Kidney (tissue), 14 donors: ENCODE results near the gene UTS2R. TPM values are rescaled to one million over a fixed set of nuclear protein-coding genes. Genes with fewer than 3 reads are reported as not detected.

Source experiments
- DNase-seq, 5 donors: peaks; one replicate each; pipeline ENCODE4 v3.0.0-alpha.2; 2013 to 2020
- FAIRE-seq: peaks from 2 replicates; lab custom pipeline; 2012; peaks lifted over from hg19 to GRCh38; lab: Jason Lieb, UNC
- H3K27ac ChIP-seq, 2 donors: one replicate each; pipeline ENCODE4 v1.7.0; 2013; ENCODE audit warnings: low read depth in 2 of 2, low read length in 2 of 2, inconsistent platforms in 1 of 2
- H3K27me3 ChIP-seq: one replicate; pipeline ENCODE4 v1.7.1; 2013; ENCODE audit warnings: low read length, inconsistent platforms; ENCODE audit not compliant: control insufficient read depth, insufficient read depth
- H3K36me3 ChIP-seq, 3 donors: one replicate each; pipeline versions ENCODE4 v1.7.0 to v1.7.1; 2013; ENCODE audit warnings: low read length in 3 of 3, control low read depth in 1 of 3, inconsistent platforms in 1 of 3; ENCODE audit not compliant: insufficient read depth in 3 of 3, control insufficient read depth in 2 of 3
- H3K4me1 ChIP-seq, 3 donors: one replicate each; pipeline versions ENCODE4 v1.7.0 to v1.7.1; 2013; ENCODE audit warnings: low read length in 3 of 3, inconsistent platforms in 1 of 3, low read depth in 1 of 3; ENCODE audit not compliant: control insufficient read depth in 2 of 3, insufficient read depth in 2 of 3
- H3K4me3 ChIP-seq, 3 donors: one replicate each; pipeline versions ENCODE4 v1.7.0 to v1.8.1; 2013; ENCODE audit warnings: low read length in 3 of 3, control low read depth in 1 of 3, inconsistent platforms in 1 of 3
- H3K9ac ChIP-seq, 3 donors: one replicate each; pipeline versions ENCODE4 v1.7.0 to v1.7.1; 2013; ENCODE audit warnings: low read length in 3 of 3, control low read depth in 1 of 3, inconsistent platforms in 1 of 3
- H3K9me3 ChIP-seq, 3 donors: one replicate each; pipeline versions ENCODE4 v1.7.0 to v1.7.1; 2013; ENCODE audit warnings: low read length in 3 of 3, control low read depth in 1 of 3, inconsistent platforms in 1 of 3; ENCODE audit not compliant: control insufficient read depth in 2 of 3, insufficient read depth in 1 of 3
- intact Hi-C: fragments of 100-400 bp; cut with DNase I; formaldehyde crosslinking; loops from one replicate; pipeline ENCODE4 v1.11.1; 2022
- polyA plus RNA-seq: library from polyadenylated mRNA; stranded (reverse); fragments of 350-450 nt; fragmentation: Illumina TruSeq; extraction: RNeasy Lipid Tissue Mini Kit (QIAGEN cat#74804); gene quantifications from one replicate; pipeline ENCODE4 v1.2.3, GENCODE V29; 2014; ENCODE audit warnings: low read depth, low replicate concordance; ENCODE audit not compliant: insufficient read depth
- total RNA-seq: library from RNA; stranded (reverse); fragmentation: NEBNext Ultra II Directional; extraction: Animal tissue kit (Norgen Biotek cat#: 25700); gene quantifications from one replicate; pipeline ENCODE4 v1.2.1, GENCODE V29; 2021
- TF ChIP-seq, protein P1 (sequence below): IDR thresholded peaks from 3 replicates; pipeline ENCODE4 v1.5.1; 2012; ENCODE audit warnings: mild to moderate bottlenecking, moderate library complexity, borderline replicate concordance; ENCODE audit not compliant: insufficient read depth; ENCODE audit errors: extremely low read depth
- donor health status: control.
- donor health status: control.
- donor health status: control.
- donor health status: control.
- donor health status: control.
- donor health status: DM: yes; HTN: yes; CAD: no.
- donor health status: Normal renal cell carcinoma (clear cell type).

The UTS2R gene
- total and polyA plus RNA-seq, 2 donors from 2014 or later, result not detected

DNA sequence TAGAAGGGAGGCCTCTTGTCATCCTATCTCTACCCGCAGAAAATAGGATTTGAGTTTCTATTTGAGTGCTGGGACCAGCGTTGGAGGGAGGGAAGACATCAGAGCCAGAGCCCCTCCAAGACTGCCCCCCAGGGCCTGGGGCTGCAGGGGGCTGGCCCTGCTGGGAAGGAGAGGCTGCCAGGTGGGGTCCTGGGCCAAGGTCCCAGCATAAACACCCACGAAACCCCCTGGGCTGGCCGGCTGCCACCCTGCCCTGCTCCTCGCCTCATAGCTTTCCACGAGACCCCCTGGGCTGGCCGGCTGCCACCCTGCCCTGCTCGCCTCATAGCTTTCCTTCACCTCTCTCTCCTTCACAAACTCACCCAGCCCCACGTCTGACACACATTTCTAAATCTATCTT, 23.1 kb upstream of the UTS2R start:
- no peaks in the 10 kb centered on the region for H3K9me3 ChIP-seq
- no peak overlapping the region for H3K4me3 ChIP-seq
- intact Hi-C loops, result no loop called here
- no peaks in the 10 kb centered on the region for H3K4me1 ChIP-seq
- TF ChIP-seq, protein P1, sequence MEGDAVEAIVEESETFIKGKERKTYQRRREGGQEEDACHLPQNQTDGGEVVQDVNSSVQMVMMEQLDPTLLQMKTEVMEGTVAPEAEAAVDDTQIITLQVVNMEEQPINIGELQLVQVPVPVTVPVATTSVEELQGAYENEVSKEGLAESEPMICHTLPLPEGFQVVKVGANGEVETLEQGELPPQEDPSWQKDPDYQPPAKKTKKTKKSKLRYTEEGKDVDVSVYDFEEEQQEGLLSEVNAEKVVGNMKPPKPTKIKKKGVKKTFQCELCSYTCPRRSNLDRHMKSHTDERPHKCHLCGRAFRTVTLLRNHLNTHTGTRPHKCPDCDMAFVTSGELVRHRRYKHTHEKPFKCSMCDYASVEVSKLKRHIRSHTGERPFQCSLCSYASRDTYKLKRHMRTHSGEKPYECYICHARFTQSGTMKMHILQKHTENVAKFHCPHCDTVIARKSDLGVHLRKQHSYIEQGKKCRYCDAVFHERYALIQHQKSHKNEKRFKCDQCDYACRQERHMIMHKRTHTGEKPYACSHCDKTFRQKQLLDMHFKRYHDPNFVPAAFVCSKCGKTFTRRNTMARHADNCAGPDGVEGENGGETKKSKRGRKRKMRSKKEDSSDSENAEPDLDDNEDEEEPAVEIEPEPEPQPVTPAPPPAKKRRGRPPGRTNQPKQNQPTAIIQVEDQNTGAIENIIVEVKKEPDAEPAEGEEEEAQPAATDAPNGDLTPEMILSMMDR, result no peak
- DNase-seq (no peak), FAIRE-seq (no peak)
- H3K36me3 ChIP-seq, result no peaks in the 10 kb centered on the region
- no peaks in the 10 kb centered on the region for H3K27me3 ChIP-seq
- H3K9ac ChIP-seq, result no peak overlapping the region
- no peak overlapping the region for H3K27ac ChIP-seq

DNA sequence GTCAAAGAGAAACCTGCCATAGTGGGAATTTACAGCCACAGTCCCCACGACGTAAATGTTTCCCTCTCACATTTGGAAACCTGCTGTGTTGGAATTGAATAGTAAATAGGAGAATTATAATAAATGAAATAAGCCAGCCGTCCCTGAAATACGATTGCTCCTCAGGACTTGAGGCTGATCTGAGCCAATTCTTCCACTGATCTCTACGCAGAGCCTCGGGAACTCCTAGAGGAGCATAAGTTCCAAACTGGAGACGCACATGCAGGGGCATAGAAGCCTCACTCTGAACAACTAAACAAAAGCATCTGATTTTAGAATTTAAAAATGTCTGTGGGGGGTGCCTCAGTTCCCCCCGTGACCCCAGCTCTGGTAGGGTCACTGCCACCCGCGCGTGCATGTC, 22.7 kb upstream of the UTS2R start:
- Histone ChIP-seq H3K4me3 (no peak overlapping the region), H3K27ac (no peak overlapping the region), H3K4me1 (no peaks in the 10 kb centered on the region), H3K9me3 (no peaks in the 10 kb centered on the region), H3K9ac (no peak overlapping the region), H3K36me3 (no peaks in the 10 kb centered on the region), H3K27me3 (no peaks in the 10 kb centered on the region)
- DNase-seq (no peak), FAIRE-seq (no peak)
- intact Hi-C loops, result no loop called here
- TF ChIP-seq, protein P1, result no peak

DNA sequence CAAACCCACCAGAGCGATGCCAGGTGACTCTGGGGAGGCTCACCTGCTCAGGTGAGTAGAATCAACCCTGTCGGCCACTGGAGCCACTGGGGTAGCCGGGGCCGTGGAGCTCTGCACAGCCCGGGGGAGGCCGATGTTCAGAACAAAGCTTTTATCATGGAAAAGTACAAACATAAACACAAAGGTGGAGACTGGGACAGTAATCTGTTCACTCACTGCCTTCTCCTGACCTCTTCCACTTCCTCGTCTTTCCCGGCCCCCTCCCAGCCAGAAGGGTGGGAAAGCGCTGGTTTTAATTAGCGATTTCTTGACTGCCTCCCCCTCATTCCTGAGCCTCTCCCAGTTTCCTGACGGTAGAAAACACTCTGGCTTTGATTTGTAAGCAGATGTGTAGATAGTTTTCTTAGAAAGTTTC, 22.3 kb upstream of the UTS2R start:
- Histone ChIP-seq H3K36me3 (no peaks in the 10 kb centered on the region), H3K27me3 (no peaks in the 10 kb centered on the region), H3K9me3 (no peaks in the 10 kb centered on the region), H3K27ac (no peak overlapping the region), H3K4me1 (no peaks in the 10 kb centered on the region), H3K9ac (no peak overlapping the region), H3K4me3 (no peak overlapping the region)
- DNase-seq (peak in 2 of 5 donors; percentile 64 to 77), FAIRE-seq (no peak)
- intact Hi-C loops, result no loop called here
- TF ChIP-seq, protein P1, result no peak
